Liver (tissue), 9 donors: ENCODE measurements around the gene TMEM184A. TPM values are rescaled to one million over a fixed set of nuclear protein-coding genes. Genes with fewer than 3 reads are reported as not detected.

Experiments
- DNase-seq: peaks from one replicate; pipeline ENCODE4 v3.0.0-alpha.2; 2017; ENCODE audit warnings: low spot score
- H3K27ac ChIP-seq, 2 donors: one replicate each; pipeline ENCODE4 v1.7.0; 2013; ENCODE audit warnings: inconsistent platforms in 2 of 2, low read length in 2 of 2, control low read depth in 1 of 2, low read depth in 1 of 2, mild to moderate bottlenecking in 1 of 2
- H3K27me3 ChIP-seq, 4 donors: one replicate each; pipeline versions ENCODE4 v1.6.1 to v1.7.0; 2013; ENCODE audit warnings: low read length in 3 of 4, inconsistent platforms in 1 of 4, mild to moderate bottlenecking in 1 of 4, moderate library complexity in 1 of 4; ENCODE audit not compliant: control insufficient read depth in 4 of 4, insufficient read depth in 4 of 4
- H3K36me3 ChIP-seq, 4 donors: one replicate each; pipeline versions ENCODE4 v1.6.1 to v1.7.0; 2013; ENCODE audit warnings: low read length in 3 of 4, mild to moderate bottlenecking in 3 of 4, low read depth in 1 of 4, moderate library complexity in 1 of 4; ENCODE audit not compliant: control insufficient read depth in 4 of 4, insufficient read depth in 3 of 4
- H3K4me1 ChIP-seq, 4 donors: one replicate each; pipeline versions ENCODE4 v1.6.1 to v1.7.0; 2013; ENCODE audit warnings: low read length in 3 of 4, mild to moderate bottlenecking in 3 of 4, moderate library complexity in 1 of 4; ENCODE audit not compliant: control insufficient read depth in 4 of 4, insufficient read depth in 4 of 4
- H3K4me3 ChIP-seq, 3 donors: one replicate each; pipeline versions ENCODE4 v1.6.1 to v1.7.0; 2013; ENCODE audit warnings: low read length in 3 of 3, control low read depth in 1 of 3, low read depth in 1 of 3, mild to moderate bottlenecking in 1 of 3
- H3K9ac ChIP-seq, 2 donors: one replicate each; pipeline ENCODE4 v1.7.0; 2013; ENCODE audit warnings: low read length in 2 of 2, mild to moderate bottlenecking in 2 of 2, moderate library complexity in 2 of 2, control low read depth in 1 of 2, low read depth in 1 of 2
- H3K9me3 ChIP-seq, 4 donors: one replicate each; pipeline versions ENCODE4 v1.6.1 to v1.7.0; 2013; ENCODE audit warnings: low read length in 3 of 4; ENCODE audit not compliant: control insufficient read depth in 4 of 4
- EGR1 ChIP-seq, 2 donors: IDR thresholded peaks; 2 replicates each; pipeline ENCODE4 v1.6.1; 2016 to 2018; ENCODE audit warnings: antibody characterized with exemption in 2 of 2, low read depth in 2 of 2
- FOXA1 ChIP-seq: IDR thresholded peaks from 2 replicates; pipeline ENCODE4 v1.6.1; 2016; ENCODE audit warnings: antibody characterized with exemption
- FOXA2 ChIP-seq: IDR thresholded peaks from 2 replicates; pipeline ENCODE4 v1.6.1; 2016; ENCODE audit warnings: antibody characterized with exemption
- GABPA ChIP-seq, 2 donors: IDR thresholded peaks in 1 of 2; conservative IDR thresholded peaks in 1 of 2; 2 replicates each; pipeline ENCODE4 v1.6.1; 2016; ENCODE audit warnings: antibody characterized with exemption in 2 of 2, mild to moderate bottlenecking in 1 of 2, moderate library complexity in 1 of 2
- HNF4A ChIP-seq, 2 donors: conservative IDR thresholded peaks; 2 replicates each; pipeline ENCODE4 v1.6.1; 2016; ENCODE audit warnings: antibody characterized with exemption in 2 of 2, mild to moderate bottlenecking in 2 of 2
- HNF4G ChIP-seq: IDR thresholded peaks from 2 replicates; pipeline ENCODE4 v1.6.1; 2016; ENCODE audit warnings: antibody characterized with exemption
- JUND ChIP-seq, 2 donors: IDR thresholded peaks; 2 replicates each; pipeline ENCODE4 v1.6.1; 2016; ENCODE audit warnings: antibody characterized with exemption in 2 of 2
- NR2F2 ChIP-seq: IDR thresholded peaks from 2 replicates; pipeline ENCODE4 v1.6.1; 2016; ENCODE audit warnings: antibody characterized with exemption
- RAD21 ChIP-seq, 2 donors: IDR thresholded peaks; 2 replicates each; pipeline ENCODE4 v1.6.1; 2016; ENCODE audit warnings: antibody characterized with exemption in 2 of 2, mild to moderate bottlenecking in 2 of 2
- RXRA ChIP-seq, 2 donors: IDR thresholded peaks; 2 replicates each; pipeline ENCODE4 v1.6.1; 2017 to 2018; ENCODE audit warnings: antibody characterized with exemption in 2 of 2, mild to moderate bottlenecking in 1 of 2
- SP1 ChIP-seq: IDR thresholded peaks from 2 replicates; pipeline ENCODE4 v1.6.1; 2018; ENCODE audit warnings: antibody characterized with exemption, mild to moderate bottlenecking
- TAF1 ChIP-seq: conservative IDR thresholded peaks from 2 replicates; pipeline ENCODE4 v1.6.1; 2016; ENCODE audit warnings: antibody characterized with exemption, mild to moderate bottlenecking
- YY1 ChIP-seq: IDR thresholded peaks from 2 replicates; pipeline ENCODE4 v1.6.1; 2016; ENCODE audit warnings: antibody characterized with exemption, mild to moderate bottlenecking
- WGBS: extraction: QIAGEN DNeasy Blood & Tissue Kit; methylation state at CpG from one replicate; pipeline ENCODE4 v1.1.7; 2013; 5-methylcytosine and 5-hydroxymethylcytosine counted together
- polyA plus RNA-seq, 2 donors: library from polyadenylated mRNA; stranded (reverse) in 1 of 2; unstranded in 1 of 2; fragments of 200-250 nt in 1 of 2; fragments of >200 nt in 1 of 2; fragmentation: Nextera tagmentation in 1 of 2; extraction: Ambion mirVana in 1 of 2; gene quantifications; one replicate each; pipeline versions ENCODE4 v1.2.1 to v1.2.3, GENCODE V29; 2013 to 2015
- total RNA-seq, 2 donors: library from RNA; depleted of rRNA; stranded (reverse); fragments of >200 nt; gene quantifications; one replicate each; pipeline ENCODE4 v1.2.3, GENCODE V29; 2014
- TF ChIP-seq, protein P1 (sequence below): IDR thresholded peaks from 2 replicates; pipeline ENCODE4 v1.6.1; 2016; ENCODE audit warnings: antibody characterized with exemption
- TF ChIP-seq, protein P2 (sequence below): fragments of 150-350 bp; IDR thresholded peaks from 2 replicates; pipeline ENCODE4 v1.5.1; 2017; ENCODE audit warnings: improper control_type of control experiment, low read depth, low read length; ENCODE audit not compliant: missing input control
- TF ChIP-seq, protein P3 (sequence below): IDR thresholded peaks from 2 replicates; pipeline ENCODE4 v1.6.1; 2016; ENCODE audit warnings: antibody characterized with exemption
- TF ChIP-seq, protein P4 (sequence below): IDR thresholded peaks from 2 replicates; pipeline ENCODE4 v1.6.1; 2016; ENCODE audit warnings: antibody characterized with exemption
- TF ChIP-seq, protein P5 (sequence below): IDR thresholded peaks from 2 replicates; pipeline ENCODE4 v1.6.1; 2016; ENCODE audit warnings: antibody characterized with exemption, mild to moderate bottlenecking
- donor health status: healthy.
- donor health status: healthy.
- donor health status: healthy.
- donor health status: healthy.
- donor health status: healthy.

Gene TMEM184A
- total and polyA plus RNA-seq, 4 donors = 1.6 to 12.6 (median 11.4) TPM

DNA sequence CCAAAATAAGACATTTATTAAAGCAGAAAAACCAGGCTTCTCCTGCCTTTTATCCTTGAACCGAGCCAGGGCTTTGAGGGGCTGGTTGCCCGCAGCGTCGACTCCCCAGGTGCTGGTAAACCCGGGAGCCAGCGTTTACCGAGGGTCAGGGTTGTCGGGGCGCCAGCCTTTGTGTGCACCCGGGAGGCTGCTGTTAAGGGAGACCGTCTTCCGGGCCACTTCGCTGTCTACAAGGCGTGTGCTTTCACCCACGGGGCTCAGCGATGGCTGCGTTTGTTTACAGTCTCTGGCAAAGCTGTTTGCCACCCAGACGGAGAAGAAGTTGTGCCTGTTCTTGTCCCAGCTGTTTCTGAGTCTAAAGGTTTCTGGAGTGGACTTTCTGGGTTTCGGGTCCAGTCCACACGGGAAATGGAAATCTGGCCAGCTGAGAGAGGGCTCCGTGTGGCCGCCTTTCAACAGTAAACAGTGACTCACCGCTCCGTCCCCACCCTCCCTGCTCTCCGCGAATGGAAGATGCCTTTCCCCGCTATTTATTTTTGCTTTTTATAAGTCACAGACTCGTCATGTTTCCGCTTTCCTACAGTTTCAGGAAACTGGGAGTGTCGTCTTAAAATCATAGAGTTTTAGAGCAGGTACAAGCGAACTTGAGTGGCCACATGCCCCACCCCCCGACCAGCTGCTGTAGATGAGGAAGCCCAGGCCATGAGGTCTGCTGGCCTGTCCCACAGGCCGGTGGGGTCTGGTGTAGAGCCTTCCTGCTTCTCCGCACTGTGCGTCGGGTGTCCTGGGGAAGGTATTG lies 23.4 kb downstream of the TMEM184A start:
- TF ChIP-seq FOXA2 (peak; percentile 62), FOXA1 (peak; percentile 74), NR2F2 (peak; percentile 64), JUND (IDR thresholded peaks at IDR 0.05) (peak; percentile 99), SP1 (peak; percentile 92), GABPA (IDR thresholded peaks at IDR 0.05 in 1 of 2, conservative IDR thresholded peaks at IDR 0.05 in 1 of 2) (peak in 1 of 2 donors; percentile 66), TAF1 (peak; percentile 75), EGR1 (IDR thresholded peaks at IDR 0.05; ENCODE audit: low read depth in 2 of 2) (peak in 1 of 2 donors; percentile 15), RXRA (IDR thresholded peaks at IDR 0.05) (peak; percentile 58 to 74), RAD21 (IDR thresholded peaks at IDR 0.05) (peak in 1 of 2 donors; percentile 14), YY1 (peak; percentile 85), HNF4G (peak; percentile 90), HNF4A (conservative IDR thresholded peaks at IDR 0.05) (peak; percentile 96 to 98)
- TF ChIP-seq, protein P1, sequence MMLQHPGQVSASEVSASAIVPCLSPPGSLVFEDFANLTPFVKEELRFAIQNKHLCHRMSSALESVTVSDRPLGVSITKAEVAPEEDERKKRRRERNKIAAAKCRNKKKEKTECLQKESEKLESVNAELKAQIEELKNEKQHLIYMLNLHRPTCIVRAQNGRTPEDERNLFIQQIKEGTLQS = peak; percentile 93
- TF ChIP-seq, protein P2, sequence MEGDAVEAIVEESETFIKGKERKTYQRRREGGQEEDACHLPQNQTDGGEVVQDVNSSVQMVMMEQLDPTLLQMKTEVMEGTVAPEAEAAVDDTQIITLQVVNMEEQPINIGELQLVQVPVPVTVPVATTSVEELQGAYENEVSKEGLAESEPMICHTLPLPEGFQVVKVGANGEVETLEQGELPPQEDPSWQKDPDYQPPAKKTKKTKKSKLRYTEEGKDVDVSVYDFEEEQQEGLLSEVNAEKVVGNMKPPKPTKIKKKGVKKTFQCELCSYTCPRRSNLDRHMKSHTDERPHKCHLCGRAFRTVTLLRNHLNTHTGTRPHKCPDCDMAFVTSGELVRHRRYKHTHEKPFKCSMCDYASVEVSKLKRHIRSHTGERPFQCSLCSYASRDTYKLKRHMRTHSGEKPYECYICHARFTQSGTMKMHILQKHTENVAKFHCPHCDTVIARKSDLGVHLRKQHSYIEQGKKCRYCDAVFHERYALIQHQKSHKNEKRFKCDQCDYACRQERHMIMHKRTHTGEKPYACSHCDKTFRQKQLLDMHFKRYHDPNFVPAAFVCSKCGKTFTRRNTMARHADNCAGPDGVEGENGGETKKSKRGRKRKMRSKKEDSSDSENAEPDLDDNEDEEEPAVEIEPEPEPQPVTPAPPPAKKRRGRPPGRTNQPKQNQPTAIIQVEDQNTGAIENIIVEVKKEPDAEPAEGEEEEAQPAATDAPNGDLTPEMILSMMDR = no peak
- TF ChIP-seq, protein P3, sequence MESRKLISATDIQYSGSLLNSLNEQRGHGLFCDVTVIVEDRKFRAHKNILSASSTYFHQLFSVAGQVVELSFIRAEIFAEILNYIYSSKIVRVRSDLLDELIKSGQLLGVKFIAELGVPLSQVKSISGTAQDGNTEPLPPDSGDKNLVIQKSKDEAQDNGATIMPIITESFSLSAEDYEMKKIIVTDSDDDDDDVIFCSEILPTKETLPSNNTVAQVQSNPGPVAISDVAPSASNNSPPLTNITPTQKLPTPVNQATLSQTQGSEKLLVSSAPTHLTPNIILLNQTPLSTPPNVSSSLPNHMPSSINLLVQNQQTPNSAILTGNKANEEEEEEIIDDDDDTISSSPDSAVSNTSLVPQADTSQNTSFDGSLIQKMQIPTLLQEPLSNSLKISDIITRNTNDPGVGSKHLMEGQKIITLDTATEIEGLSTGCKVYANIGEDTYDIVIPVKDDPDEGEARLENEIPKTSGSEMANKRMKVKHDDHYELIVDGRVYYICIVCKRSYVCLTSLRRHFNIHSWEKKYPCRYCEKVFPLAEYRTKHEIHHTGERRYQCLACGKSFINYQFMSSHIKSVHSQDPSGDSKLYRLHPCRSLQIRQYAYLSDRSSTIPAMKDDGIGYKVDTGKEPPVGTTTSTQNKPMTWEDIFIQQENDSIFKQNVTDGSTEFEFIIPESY = peak; percentile 84
- TF ChIP-seq, protein P4, sequence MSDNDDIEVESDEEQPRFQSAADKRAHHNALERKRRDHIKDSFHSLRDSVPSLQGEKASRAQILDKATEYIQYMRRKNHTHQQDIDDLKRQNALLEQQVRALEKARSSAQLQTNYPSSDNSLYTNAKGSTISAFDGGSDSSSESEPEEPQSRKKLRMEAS = peak; percentile 73
- TF ChIP-seq, protein P5, sequence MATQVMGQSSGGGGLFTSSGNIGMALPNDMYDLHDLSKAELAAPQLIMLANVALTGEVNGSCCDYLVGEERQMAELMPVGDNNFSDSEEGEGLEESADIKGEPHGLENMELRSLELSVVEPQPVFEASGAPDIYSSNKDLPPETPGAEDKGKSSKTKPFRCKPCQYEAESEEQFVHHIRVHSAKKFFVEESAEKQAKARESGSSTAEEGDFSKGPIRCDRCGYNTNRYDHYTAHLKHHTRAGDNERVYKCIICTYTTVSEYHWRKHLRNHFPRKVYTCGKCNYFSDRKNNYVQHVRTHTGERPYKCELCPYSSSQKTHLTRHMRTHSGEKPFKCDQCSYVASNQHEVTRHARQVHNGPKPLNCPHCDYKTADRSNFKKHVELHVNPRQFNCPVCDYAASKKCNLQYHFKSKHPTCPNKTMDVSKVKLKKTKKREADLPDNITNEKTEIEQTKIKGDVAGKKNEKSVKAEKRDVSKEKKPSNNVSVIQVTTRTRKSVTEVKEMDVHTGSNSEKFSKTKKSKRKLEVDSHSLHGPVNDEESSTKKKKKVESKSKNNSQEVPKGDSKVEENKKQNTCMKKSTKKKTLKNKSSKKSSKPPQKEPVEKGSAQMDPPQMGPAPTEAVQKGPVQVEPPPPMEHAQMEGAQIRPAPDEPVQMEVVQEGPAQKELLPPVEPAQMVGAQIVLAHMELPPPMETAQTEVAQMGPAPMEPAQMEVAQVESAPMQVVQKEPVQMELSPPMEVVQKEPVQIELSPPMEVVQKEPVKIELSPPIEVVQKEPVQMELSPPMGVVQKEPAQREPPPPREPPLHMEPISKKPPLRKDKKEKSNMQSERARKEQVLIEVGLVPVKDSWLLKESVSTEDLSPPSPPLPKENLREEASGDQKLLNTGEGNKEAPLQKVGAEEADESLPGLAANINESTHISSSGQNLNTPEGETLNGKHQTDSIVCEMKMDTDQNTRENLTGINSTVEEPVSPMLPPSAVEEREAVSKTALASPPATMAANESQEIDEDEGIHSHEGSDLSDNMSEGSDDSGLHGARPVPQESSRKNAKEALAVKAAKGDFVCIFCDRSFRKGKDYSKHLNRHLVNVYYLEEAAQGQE = peak; percentile 55
- Histone ChIP-seq H3K4me1 (peaks cover 8 to 37% (median 26%) of the 10 kb centered on the region in 4 donors), H3K27ac (peak overlapping the region; percentile 92 to 96), H3K4me3 (peak overlapping the region; percentile 43 to 92 (median 72)), H3K9ac (peak overlapping the region; percentile 80 to 90), H3K27me3 (no peaks in the 10 kb centered on the region), H3K36me3 (no peaks in the 10 kb centered on the region), H3K9me3 (no peaks in the 10 kb centered on the region)
- DNase-seq = no peak
- 19% methylated on average over 36 of the region's 36 CpGs for WGBS
